NK-92 (cell line): ENCODE measurements around the gene AURKAIP1.

Source experiments
- DNase-seq: peaks from one replicate; lab custom pipeline; 2025; ENCODE audit not compliant: unreplicated experiment; lab: John Stamatoyannopoulos, UW

Gene AURKAIP1

DNA sequence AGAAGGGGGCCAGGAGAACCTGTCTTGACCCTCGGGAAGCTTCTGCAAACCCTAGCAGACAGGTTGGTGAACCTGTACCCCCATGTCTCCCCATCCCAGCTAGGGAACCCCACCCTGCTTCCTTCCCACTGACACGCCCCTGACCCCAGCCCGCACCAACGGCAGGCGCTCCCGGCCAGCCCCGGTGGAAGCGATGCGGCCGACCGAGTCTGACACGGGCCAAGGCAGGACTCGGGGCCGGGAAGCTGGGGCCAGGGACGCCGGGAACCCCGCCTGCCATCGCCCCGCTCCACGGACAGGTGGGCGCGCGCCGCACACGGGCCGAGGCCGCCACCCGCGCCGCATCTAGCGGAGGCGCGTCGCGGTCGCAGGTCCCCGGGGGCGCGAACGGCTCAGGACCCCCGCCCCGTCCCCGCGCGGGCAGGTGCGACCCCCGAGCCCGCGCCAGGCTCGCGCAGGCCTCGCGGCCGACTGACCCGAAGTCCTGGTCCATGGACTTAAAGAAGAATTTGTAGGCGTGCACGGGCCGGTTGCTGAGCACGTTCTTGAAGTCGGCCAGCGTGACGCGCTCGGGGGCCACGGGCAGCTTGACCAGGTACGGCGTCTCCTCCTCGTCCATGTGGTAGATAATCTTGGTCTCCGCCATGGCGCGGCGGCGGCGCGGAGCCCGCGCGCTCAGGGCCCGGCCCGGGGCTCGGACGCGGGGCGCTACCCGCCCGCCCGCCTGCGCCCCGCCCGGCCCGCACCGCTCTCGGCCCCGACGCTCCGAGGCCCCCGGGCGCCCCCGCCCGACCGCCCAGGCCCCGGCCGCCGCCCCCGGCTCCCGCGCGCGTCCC lies 26.4 kb downstream of the AURKAIP1 start:
- DNase-seq: no peak

- DNase-seq: no peak
Measured at GRCh38 chr1:1347663-1348419, 27.2 kb downstream of the AURKAIP1 start.

GRCh38 chr1:1347026-1347595 lies 27.9 kb downstream of the AURKAIP1 start:
- no peak for DNase-seq

DNA sequence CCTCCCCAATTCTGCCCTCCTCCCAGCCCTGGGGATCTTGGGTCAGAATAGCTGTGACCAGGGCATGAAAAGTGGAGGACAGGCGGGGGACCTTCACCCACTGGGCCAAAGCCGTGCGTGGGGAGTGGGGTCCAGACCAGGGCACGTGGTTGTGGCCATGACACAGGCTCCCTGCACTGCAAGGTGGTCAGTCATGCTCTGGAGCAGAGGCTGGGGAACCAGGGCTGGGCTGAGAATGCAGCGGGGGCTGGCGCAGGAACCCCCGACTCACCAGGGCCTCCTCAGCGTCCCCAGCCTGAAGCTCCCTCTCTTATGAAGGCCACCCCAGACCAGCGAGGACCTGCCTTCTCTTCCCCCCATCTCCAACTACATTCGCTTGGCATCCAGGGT lies 28.5 kb downstream of the AURKAIP1 start:
- DNase-seq: no peak

GRCh38 chr1:1345860-1346500 lies 29.0 kb downstream of the AURKAIP1 start:
- no peak for DNase-seq

GRCh38 chr1:1345384-1345783 lies 29.6 kb downstream of the AURKAIP1 start:
- no peak for DNase-seq

DNA sequence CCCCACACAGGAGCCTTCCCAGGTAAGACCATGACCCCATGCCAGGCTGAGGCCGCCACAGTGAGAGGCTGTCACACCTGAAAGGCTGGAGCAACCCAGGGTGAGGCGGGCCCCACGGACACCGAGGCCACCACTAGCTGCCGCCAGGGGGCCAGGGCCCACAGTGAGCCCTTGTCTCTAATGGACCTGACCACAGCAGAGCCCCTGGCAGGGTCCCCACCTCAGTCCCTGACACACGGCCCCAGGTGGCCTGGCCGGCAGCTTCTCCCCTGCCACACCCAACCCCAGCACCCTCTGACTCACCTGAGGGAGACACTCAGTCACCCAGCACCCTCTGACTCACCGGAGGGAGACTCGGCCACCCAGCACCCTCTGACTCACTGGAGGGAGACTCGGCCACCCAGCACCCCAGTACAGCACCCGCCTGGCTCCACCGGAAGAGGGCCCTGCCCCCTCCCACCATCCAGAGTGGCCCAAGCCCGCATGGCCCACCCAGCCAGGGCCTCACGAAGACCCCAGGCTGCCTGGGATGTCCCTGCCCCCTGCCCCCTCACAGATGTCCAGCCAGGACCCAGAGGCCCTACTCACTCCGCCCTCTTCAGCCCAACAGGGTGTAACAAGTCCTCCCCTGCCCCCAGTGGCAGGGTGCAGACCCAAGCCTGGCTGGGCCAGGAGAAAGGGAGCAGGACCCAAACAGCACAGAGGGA lies 30.2 kb downstream of the AURKAIP1 start:
- no peak for DNase-seq

DNA sequence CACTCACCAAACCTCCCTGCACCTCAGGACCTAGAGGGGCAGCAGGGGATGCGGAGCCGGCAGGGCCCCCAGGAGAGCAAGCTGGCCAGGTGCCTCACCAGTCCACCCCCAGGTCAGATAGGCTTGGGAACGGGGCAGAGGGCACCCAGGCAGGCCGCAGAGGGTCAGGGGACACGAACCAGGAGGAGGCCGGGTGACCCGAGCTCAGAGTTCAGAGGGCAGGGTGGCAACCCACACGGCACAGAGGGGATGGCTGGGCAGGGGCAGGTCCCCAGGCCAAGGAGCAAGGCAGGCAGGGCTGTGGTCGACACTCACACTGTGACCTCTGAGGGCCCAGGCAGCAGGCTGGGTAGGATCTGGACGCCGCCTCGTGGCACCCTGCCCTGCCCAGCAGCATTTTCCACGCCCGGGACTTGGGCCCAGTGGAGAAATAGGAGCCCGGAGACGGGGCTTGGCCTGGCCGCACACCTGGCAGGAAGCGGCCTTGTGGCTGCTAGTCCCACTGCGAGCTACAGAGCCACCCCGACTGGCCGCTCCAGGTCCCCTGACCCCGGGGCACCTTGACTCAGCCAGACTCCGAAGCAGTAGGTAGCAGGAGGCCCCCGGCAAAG lies 31.1 kb downstream of the AURKAIP1 start:
- no peak for DNase-seq

DNA sequence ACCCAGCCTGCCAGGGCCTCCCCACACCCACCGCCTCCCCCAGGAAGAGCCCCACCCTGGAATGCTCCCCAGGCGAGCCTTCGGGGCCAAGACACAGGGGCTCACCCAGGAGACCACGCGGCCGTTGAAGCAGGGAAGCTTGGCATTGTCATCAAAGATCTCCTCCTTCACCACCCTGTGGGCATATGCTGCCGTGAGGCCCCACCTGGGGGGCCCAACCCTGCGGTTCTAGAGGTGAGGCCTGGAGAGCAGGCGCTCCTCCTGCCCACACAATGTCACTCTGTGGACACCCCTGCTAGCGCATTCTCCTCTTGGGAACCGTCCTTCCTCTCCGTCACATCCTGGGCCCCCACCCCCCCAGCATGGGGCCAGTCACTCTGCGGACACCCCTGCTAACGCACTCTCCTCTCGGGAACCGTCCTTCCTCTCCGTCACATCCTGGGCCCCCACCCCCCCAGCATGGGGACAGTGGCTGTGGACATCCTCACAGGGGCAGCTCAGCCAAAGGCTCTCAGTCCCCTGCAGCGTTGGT lies 32.4 kb downstream of the AURKAIP1 start:
- no peak for DNase-seq

- DNase-seq: no peak
Measured at GRCh38 chr1:1342061-1342562, 32.9 kb downstream of the AURKAIP1 start.

DNA sequence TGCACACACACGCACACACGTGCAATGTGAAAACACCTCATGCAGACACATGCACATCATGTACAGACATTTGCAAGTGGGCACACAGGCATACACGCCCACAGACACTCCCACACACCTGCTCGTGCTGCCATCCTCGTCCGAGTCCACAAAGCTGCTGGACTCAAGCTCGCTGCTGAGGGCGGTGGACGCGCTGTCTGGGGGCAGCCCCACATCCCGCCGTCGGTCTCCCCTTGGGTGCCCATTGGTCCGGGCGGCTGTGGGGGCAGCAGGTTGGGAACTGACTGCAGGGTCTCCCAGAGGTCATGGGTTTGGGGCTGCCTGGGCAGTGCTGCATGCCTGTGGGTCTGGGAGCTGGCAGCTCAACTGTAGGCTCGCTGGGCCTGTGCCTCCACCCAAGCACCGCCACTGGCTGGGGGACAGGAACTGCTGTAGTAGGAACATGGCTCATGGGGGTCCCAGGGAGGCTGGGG lies 33.4 kb downstream of the AURKAIP1 start:
- DNase-seq: no peak

DNA sequence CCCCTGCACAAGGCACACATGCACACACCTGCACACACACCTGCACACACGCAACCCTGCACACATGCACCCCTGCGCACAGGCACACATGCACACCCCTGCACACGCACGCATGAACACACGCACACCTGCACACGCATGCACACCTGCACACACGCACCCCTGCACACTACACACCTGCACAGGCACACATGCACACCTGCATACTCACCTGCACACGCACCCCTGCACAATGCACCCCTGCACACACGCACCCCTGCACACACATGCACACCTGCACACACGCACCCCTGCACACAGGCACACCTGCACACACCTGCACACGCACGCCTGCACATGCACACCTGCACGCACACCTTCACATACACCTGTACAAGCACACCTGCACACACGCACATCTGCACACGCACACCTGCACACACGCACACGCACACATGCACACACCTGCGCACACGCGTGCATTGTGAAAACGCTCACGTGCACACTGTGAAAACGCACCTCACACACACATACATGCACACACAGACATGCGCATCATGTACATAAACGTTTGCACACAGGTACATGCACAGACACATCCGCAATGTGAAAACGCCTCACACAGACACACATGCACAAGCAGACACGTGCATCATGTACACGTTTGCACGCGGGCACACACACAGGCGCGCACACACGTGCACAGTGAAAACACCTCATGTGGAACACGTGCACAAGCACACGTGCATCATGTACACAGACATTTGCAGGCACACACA lies 34.0 kb downstream of the AURKAIP1 start:
- DNase-seq: no peak

GRCh38 chr1:1340185-1340584 lies 34.8 kb downstream of the AURKAIP1 start:
- DNase-seq: no peak

GRCh38 chr1:1338278-1338677 lies 36.7 kb downstream of the AURKAIP1 start:
- DNase-seq: no peak

DNA sequence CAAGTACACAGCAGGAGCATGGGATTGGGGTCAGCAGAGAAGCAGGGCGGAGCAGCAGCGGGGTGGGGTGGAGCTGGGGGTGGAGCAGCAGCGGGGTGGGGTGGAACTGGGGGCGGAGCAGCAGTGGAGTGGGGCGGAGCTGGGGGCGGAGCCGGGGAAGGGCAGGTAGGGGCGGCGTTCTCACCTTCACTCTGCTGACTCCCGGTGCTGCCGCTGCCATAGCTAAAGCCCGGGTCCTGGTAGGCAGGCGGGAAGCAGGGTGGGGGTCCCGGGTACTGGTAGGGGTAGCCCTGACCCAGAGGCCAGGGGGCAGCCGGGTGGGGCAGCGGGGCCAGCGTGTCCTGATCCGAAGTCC lies 37.2 kb downstream of the AURKAIP1 start:
- DNase-seq: no peak

- no peak for DNase-seq
Measured at GRCh38 chr1:1336931-1337792, 37.8 kb downstream of the AURKAIP1 start.

DNA sequence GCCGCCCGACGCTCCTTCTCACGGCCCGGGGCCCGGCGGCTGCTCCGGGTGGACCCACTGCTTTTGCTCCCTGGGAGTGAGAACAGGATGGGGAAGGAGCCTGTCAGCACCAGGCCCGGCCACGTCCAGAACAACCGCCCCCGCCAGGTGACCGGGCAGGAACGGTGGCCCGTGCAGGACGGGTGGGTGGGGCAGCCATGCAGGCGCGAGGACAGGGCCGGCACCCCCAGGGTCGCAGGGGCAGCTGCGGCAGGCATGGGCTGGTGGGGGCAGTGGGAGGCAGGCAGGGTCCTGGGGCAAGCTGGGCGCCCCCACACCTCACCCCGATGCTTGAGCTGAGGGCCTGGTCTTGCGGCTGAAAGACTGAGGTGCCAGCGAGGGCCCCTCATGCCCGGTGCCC lies 38.6 kb downstream of the AURKAIP1 start:
- DNase-seq: no peak

GRCh38 chr1:1335792-1336248 lies 39.2 kb downstream of the AURKAIP1 start:
- no peak for DNase-seq
